HG03342 (cell line): ENCODE results near the gene CA9.

Experiments used
- ATAC-seq: cut with Tn5 transposase; IDR thresholded peaks from one replicate; pipeline ENCODE4 v1.9.1; 2021; ENCODE audit warnings: mild to moderate bottlenecking, moderate library complexity; ENCODE audit not compliant: unreplicated experiment

CA9 gene

DNA sequence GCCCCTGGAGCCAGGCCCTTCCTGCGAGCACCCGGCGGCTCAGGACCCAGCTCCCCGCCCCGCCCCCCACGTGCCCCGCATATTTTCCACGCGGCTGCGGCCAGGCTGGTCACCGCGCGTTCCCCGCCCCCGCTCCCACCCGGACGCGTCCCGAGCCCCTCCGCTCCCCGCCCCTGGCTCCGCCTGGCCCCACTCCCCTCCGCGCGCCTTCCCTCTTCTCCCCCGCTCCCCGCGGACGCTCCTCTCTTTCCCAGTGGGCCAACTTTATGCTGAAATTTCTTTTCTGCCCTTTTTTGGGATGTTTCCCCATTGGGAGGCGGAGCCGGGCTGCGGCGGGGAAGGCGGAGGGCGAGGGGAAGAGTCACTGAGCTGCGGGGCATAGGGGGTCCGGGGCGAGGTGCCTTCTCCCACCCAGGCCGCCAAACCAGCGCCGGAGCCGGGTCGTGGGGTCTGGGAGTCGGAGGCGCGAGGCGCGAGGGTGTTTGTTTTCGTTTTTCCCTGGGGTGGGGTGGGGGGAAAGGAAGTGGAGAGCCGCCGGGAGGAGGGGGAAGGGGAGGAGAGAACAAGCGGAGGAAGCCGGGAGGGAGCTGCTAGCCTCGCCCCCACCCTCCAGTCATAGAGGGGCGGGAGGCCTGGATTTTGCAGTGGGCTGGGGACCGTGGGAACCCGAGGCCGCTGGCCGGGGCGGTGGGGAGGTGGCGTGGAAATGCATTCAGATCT is 17.0 kb downstream of the CA9 start:
- ATAC-seq = no peak

GRCh38 chr9:35691334-35691650 is 17.6 kb downstream of the CA9 start:
- no peak for ATAC-seq

GRCh38 chr9:35691757-35692301 is 18.1 kb downstream of the CA9 start:
- no peak for ATAC-seq

DNA sequence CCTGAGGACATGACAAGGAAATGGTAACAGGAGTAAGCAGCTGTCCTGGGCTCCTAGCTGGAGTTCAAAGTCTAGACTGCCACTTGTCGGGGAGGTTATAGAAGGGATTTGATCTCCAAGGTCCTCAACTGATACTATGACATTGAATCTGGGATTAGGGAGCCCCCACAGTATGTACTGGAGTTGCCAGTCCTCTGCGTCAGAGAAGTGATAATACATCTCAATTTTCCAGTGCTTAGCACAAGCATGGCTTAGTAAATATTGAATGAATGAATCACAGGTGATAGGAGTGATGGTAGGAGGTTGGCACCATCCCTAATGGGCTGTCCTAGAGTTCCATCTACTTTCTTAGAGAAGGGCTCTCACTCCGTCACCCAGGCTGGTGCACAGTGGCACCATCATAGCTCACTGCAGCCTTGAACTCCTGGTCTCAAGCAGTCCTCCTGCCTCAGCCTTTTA is 22.2 kb downstream of the CA9 start:
- ATAC-seq = no peak

DNA sequence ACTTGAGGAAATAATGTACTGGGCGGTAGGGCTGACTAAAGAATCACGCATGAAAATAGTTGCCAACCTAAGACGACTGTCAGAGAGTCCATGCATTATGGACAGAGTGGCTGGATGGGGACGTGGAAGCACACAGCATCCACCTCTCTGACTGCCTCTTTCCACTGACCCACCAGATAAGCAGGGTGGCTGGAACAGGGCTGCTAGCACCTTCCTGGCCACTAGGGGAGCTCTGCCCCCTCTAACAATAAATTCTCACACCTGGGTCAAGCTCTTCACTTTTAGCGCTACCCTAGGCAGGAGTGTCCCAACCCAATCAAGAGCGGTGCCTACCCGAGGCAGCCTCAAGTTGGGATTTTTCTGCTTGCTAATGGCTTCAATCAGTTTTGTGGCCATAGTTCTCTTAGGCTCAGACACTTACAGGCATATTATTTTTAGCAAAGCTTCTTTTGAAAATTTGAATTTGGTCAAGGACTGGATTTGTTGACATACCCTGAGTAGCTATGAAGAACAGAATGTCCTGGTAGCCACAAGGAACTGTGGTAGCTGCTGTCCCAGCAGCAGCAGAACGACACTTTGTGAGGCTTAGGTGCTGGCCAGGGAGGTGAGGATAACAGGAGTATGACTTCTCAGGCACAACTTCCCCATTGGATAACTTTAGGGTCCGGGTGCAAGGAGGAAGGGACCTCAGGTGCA is 22.9 kb downstream of the CA9 start:
- peak; percentile 70 for ATAC-seq

DNA sequence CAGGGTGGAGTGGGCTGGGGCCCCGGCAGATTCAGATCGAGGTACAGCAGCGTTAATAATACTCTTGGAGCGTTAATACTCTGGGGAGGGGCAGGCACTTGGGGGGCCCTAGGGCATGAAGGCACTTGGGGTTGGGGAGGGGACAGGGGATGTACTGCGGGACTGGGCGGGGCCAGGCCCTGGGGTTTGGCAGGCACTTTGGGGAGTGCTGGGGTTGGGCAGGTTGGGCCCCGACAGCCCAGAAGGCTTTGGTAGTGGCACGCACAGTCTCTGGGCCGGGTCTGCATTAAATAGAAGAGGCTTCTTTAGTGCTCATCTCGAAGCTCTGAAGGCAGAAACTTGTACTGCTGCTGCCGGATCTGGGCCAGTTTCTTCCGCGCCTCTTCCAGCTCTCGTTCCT is 23.8 kb downstream of the CA9 start:
- ATAC-seq = no peak

DNA sequence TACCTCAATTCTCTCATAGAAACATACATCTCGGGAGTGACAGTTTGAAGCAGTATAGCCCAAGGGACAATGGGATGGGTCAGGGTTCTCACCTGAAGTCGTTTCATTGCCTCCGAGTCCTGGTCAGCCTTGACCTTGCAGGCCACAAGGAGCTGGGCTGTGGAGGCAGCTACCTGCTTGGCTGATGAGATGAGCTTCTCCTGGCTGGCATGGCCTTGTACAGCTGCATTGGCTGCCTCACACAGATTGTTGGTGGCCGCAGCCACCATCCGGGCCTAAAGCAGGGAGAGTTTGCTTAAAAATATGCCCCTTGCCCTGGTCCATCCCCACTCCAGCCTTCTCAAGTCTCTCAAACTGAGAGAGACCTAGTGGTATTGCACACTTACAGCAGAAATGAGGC is 24.5 kb downstream of the CA9 start:
- no peak for ATAC-seq

GRCh38 chr9:35700031-35700430 is 26.3 kb downstream of the CA9 start:
- no peak for ATAC-seq

DNA sequence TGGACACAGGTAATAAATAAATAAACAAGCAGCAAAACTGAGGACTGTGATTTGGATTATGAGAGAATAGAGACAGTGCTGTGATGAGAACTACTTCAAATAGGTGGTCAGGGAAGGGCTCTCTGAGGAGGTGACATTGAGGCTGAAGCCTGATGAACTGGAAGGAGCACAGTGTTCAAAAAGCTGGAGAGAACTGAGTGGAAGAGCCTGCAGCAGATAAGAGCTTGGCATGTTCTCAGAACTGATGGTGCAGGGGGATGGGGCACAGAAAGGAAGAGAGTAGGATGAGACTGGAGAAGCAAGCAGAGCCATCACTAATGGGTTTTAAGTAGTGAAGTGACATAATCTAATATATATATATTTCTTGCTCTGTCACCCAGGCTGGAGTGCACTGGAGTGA is 27.2 kb downstream of the CA9 start:
- ATAC-seq = no peak

GRCh38 chr9:35702696-35703095 is 29.0 kb downstream of the CA9 start:
- no peak for ATAC-seq

DNA sequence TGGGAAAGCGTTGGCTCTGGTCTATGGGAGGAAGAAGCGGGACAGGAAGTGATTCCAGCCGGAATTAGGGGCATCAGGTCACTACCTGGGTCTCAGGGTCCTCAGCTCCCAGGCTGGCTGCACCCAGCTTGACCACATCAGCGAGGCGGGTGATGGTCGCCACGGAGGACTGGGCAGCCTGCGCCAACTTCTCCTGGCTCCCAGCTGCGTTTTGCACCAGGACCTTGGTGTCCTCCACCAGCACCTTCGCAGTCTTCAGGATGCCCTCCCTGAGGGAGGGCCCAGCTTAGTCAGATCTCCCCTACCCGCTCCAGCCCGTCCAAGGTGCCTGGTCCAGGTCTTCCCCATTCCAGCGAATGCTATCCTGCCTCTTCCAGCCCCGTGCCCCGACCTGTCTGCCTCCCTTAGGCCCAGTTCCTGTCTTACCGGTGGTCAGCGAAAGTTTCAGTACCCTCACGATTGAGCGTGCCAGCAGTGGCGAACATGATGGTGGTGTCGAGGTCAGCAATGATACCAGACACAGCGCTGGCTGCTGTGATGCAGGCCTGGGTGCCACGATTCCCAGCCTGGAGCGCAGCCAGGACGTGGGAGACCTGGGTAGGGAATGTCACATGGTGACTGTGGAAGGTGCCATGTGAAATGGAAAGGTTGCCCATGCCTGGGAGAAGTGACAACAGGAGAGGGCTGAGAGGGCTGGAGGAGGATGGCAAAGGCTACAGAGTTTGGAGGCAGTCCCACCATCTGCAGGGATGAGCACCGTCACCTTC is 30.4 kb downstream of the CA9 start:
- ATAC-seq = no peak

- ATAC-seq = no peak
Measured at GRCh38 chr9:35705372-35705771, 31.6 kb downstream of the CA9 start.

- ATAC-seq = no peak
Measured at GRCh38 chr9:35705836-35706430, 32.2 kb downstream of the CA9 start.

- no peak for ATAC-seq
Measured at GRCh38 chr9:35706951-35707350, 33.2 kb downstream of the CA9 start.

- ATAC-seq = no peak
Measured at GRCh38 chr9:35708146-35708545, 34.4 kb downstream of the CA9 start.

- no peak for ATAC-seq
Measured at GRCh38 chr9:35710818-35711500, 37.2 kb downstream of the CA9 start.

GRCh38 chr9:35711501-35712428 is 38.0 kb downstream of the CA9 start:
- ATAC-seq = no peak

DNA sequence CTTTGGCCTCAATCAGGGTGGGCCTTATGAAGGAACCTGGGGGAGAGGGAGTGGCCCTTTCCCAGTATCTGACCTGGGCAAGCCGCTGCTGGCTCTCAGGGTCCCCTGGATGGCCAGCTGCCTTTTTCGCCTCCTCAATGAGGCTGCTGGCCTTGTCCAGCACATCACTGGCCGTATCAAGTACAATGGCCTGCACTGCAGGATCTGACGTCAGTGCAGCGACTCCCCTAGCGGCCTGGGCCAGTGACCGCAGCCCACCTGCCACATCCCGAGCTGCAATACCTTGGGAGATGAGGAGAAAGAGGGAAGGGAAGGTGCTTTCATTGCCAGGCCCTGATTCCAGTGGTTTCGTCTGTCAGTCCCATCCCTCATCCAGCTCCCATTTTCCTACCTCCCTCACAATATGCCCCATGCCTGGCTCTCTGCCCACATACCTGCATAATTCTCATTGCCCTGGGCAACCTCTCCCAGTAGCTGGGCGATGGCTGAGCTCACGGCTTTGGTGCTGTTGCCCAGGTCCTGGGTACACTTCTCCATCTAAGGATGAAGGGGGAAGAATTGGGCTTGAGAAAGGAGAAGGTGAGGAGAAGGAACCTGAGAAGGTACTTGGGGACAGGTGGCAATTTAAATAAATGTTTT is 39.2 kb downstream of the CA9 start:
- no peak for ATAC-seq

GRCh38 chr9:35713578-35713977 is 39.9 kb downstream of the CA9 start:
- no peak for ATAC-seq
